Right lobe of liver (tissue), 4 donors: ENCODE measurements around the gene LIFR.

Source experiments
- POLR2A ChIP-seq: fragments of 450-650 bp; IDR thresholded peaks from one replicate; pipeline ENCODE4 v1.6.1; 2017; ENCODE audit warnings: antibody characterized with exemption, mild to moderate bottlenecking
- TF ChIP-seq, protein P1 (sequence below), 4 donors: fragments of 200-600 bp in 3 of 4; fragments of 450-650 bp in 1 of 4; IDR thresholded peaks; one replicate each; pipeline versions ENCODE4 v1.5.1 to v1.8.0; 2016 to 2022; ENCODE audit warnings: antibody characterized with exemption in 4 of 4, mild to moderate bottlenecking in 2 of 4
- donor health status: DM: no; HTN: no; CAD: no.
- donor health status: DM: no; HTN: no; CAD: no.
- donor health status: DM: no; HTN: yes; CAD: no.

DNA sequence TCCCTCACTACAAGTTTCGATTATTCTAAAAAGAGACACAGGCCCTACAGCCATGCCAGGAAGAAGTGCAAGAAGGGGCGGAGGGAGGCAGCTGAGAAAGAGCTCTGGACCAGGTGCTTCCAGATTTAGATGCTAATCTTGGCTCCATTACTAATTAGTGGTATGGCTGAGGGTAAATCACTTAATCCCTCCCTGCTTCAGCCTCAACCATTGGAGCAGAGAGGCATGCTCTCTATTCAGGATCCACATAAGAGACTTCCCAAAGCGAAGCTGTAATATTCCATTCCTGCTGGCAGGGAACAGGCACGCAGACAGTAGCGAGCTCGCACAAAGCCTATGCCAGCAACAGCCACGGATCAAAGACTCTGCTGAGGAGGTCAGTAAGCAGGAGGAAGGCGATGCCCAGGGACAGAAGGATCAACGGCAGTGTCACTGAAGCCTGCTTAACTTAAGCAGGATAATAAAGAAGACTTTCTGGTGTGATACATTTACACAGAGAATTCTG lies 24.2 kb downstream of the LIFR start:
- TF ChIP-seq POLR2A: no peak
- TF ChIP-seq, protein P1, sequence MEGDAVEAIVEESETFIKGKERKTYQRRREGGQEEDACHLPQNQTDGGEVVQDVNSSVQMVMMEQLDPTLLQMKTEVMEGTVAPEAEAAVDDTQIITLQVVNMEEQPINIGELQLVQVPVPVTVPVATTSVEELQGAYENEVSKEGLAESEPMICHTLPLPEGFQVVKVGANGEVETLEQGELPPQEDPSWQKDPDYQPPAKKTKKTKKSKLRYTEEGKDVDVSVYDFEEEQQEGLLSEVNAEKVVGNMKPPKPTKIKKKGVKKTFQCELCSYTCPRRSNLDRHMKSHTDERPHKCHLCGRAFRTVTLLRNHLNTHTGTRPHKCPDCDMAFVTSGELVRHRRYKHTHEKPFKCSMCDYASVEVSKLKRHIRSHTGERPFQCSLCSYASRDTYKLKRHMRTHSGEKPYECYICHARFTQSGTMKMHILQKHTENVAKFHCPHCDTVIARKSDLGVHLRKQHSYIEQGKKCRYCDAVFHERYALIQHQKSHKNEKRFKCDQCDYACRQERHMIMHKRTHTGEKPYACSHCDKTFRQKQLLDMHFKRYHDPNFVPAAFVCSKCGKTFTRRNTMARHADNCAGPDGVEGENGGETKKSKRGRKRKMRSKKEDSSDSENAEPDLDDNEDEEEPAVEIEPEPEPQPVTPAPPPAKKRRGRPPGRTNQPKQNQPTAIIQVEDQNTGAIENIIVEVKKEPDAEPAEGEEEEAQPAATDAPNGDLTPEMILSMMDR (IDR thresholded peaks at IDR 0.05): no peak
